HUES48 (cell line): Measurements from ENCODE around the gene PGGHG.

Source experiments
- H3K27ac ChIP-seq: one replicate; pipeline ENCODE4 v1.7.0; 2013; ENCODE audit warnings: low read depth, low read length, inconsistent platforms
- H3K27me3 ChIP-seq: 2 replicates; pipeline ENCODE4 v1.6.1; 2013; ENCODE audit warnings: mild to moderate bottlenecking, low read length; ENCODE audit not compliant: control insufficient read depth, insufficient read depth
- H3K36me3 ChIP-seq: 2 replicates; pipeline ENCODE4 v1.6.1; 2013; ENCODE audit warnings: low read length; ENCODE audit not compliant: control insufficient read depth, insufficient read depth
- H3K4me1 ChIP-seq: 2 replicates; pipeline ENCODE4 v1.6.1; 2013; ENCODE audit warnings: mild to moderate bottlenecking, low read length; ENCODE audit not compliant: control insufficient read depth, insufficient read depth
- H3K4me3 ChIP-seq: 2 replicates; pipeline ENCODE4 v1.5.1; 2013; ENCODE audit warnings: mild to moderate bottlenecking, low read depth, low read length
- H3K9ac ChIP-seq: 2 replicates; pipeline ENCODE4 v1.6.1; 2013; ENCODE audit warnings: mild to moderate bottlenecking, low read depth, low read length, moderate library complexity
- H3K9me3 ChIP-seq: 2 replicates; pipeline ENCODE4 v1.6.1; 2013; ENCODE audit warnings: low read length; ENCODE audit not compliant: control insufficient read depth, insufficient read depth

Gene PGGHG

GRCh38 chr11:270451-271318, 18.2 kb upstream of the PGGHG start:
- Histone ChIP-seq H3K9me3 (0 out of 2 replicates have a peak, but pooled peaks cover 5% of the 10 kb centered on the region), H3K27ac (no peak overlapping the region), H3K4me1 (peaks cover 25% of the 10 kb centered on the region), H3K4me3 (no peak overlapping the region), H3K9ac (no peak overlapping the region), H3K36me3 (no peaks in the 10 kb centered on the region), H3K27me3 (no peaks in the 10 kb centered on the region)

- H3K36me3 ChIP-seq, result no peaks in the 10 kb centered on the region
- H3K4me3 ChIP-seq, result no peak overlapping the region
- H3K4me1 ChIP-seq, result peaks cover 25% of the 10 kb centered on the region
- H3K27ac ChIP-seq, result no peak overlapping the region
- H3K9ac ChIP-seq, result no peak overlapping the region
- no peaks in the 10 kb centered on the region for H3K27me3 ChIP-seq
- 0 out of 2 replicates have a peak, but pooled peaks cover 4% of the 10 kb centered on the region for H3K9me3 ChIP-seq
Observed at GRCh38 chr11:271319-271715, 17.6 kb upstream of the PGGHG start.

- Histone ChIP-seq H3K27me3 (peaks cover under 1% of the 10 kb centered on the region; the same call in 1 of the 2 replicates), H3K36me3 (no peaks in the 10 kb centered on the region), H3K9ac (no peak overlapping the region), H3K4me1 (peaks cover 25% of the 10 kb centered on the region), H3K4me3 (no peak overlapping the region), H3K9me3 (no peaks in the 10 kb centered on the region), H3K27ac (no peak overlapping the region)
Observed at GRCh38 chr11:272195-272930, 16.6 kb upstream of the PGGHG start.

- Histone ChIP-seq H3K9ac (no peak overlapping the region), H3K27ac (no peak overlapping the region), H3K4me3 (no peak overlapping the region), H3K36me3 (no peaks in the 10 kb centered on the region), H3K4me1 (peaks cover 22% of the 10 kb centered on the region), H3K27me3 (peaks cover 5% of the 10 kb centered on the region), H3K9me3 (no peaks in the 10 kb centered on the region)
Observed at GRCh38 chr11:272931-273198, 16.1 kb upstream of the PGGHG start.

- H3K4me3 ChIP-seq, result no peak overlapping the region
- no peaks in the 10 kb centered on the region for H3K9me3 ChIP-seq
- H3K36me3 ChIP-seq, result no peaks in the 10 kb centered on the region
- no peak overlapping the region for H3K27ac ChIP-seq
- H3K27me3 ChIP-seq, result peaks cover 39% of the 10 kb centered on the region
- H3K9ac ChIP-seq, result no peak overlapping the region
- peaks cover 5% of the 10 kb centered on the region for H3K4me1 ChIP-seq
Observed at GRCh38 chr11:276219-276618, 12.7 kb upstream of the PGGHG start.

- peaks cover 5% of the 10 kb centered on the region for H3K4me1 ChIP-seq
- no peak within 1 kb of the TSS for H3K27ac ChIP-seq
- H3K4me3 ChIP-seq, result no peak within 1 kb of the TSS
- no peaks in the 10 kb centered on the region for H3K9me3 ChIP-seq
- H3K36me3 ChIP-seq, result no peaks in the 10 kb centered on the region
- no peak within 1 kb of the TSS for H3K9ac ChIP-seq
- H3K27me3 ChIP-seq, result peaks cover 58% of the 10 kb centered on the region
Observed at GRCh38 chr11:278001-278951, 10.7 kb upstream of the PGGHG start, which contains the start of gene NLRP6. TSS of gene NLRP6 (plus strand) at chr11:278407. CDS start at chr11:278570, 163 bp downstream.

GRCh38 chr11:279040-279965, 9.6 kb upstream of the PGGHG start:
- H3K27me3 ChIP-seq, result peaks cover 63% of the 10 kb centered on the region
- H3K9me3 ChIP-seq, result no peaks in the 10 kb centered on the region
- no peak overlapping the region for H3K27ac ChIP-seq
- H3K4me3 ChIP-seq, result 0 out of 2 replicates have a peak overlapping the region, but pooled peaks have one; percentile 51
- H3K36me3 ChIP-seq, result no peaks in the 10 kb centered on the region
- peaks cover 5% of the 10 kb centered on the region for H3K4me1 ChIP-seq
- no peak overlapping the region for H3K9ac ChIP-seq

GRCh38 chr11:279966-280705, 8.8 kb upstream of the PGGHG start:
- peak overlapping the region; percentile 51 for H3K4me3 ChIP-seq
- peaks cover 63% of the 10 kb centered on the region for H3K27me3 ChIP-seq

GRCh38 chr11:280706-281485, 8.0 kb upstream of the PGGHG start:
- no peak overlapping the region for H3K27ac ChIP-seq
- no peaks in the 10 kb centered on the region; the same call in 1 of the 2 replicates for H3K4me1 ChIP-seq
- H3K36me3 ChIP-seq, result no peaks in the 10 kb centered on the region
- H3K27me3 ChIP-seq, result peaks cover 65% of the 10 kb centered on the region
- no peak overlapping the region for H3K9ac ChIP-seq
- H3K9me3 ChIP-seq, result no peaks in the 10 kb centered on the region
- H3K4me3 ChIP-seq, result peak overlapping the region; percentile 51; the same call in 1 of the 2 replicates

More at GRCh38 chr11:279966-280705, 8.8 kb upstream of the PGGHG start:
- Histone ChIP-seq H3K9me3 (no peaks in the 10 kb centered on the region), H3K36me3 (no peaks in the 10 kb centered on the region), H3K9ac (no peak overlapping the region), H3K27ac (no peak overlapping the region), H3K4me1 (peaks cover 1% of the 10 kb centered on the region)
